Measurements from ENCODE around the gene FGD4.

Gene FGD4

GRCh38 chr12:32560520-32560919 lies 161.2 kb downstream of the FGD4 start:
- TF ChIP-seq TCF12 (IDR thresholded peaks at IDR 0.05; ENCODE audit: low read depth) (no peak), EGR1 (IDR thresholded peaks at IDR 0.05) (no peak), CEBPB (IDR thresholded peaks at IDR 0.05) (no peak), NFIC (IDR thresholded peaks at IDR 0.05) (no peak), TEAD4 (IDR thresholded peaks at IDR 0.05) (no peak), ZBTB7A (IDR thresholded peaks at IDR 0.05; ENCODE audit: low read depth) (no peak), USF1 (IDR thresholded peaks at IDR 0.05) (no peak), EP300 (IDR thresholded peaks at IDR 0.05; ENCODE audit: borderline replicate concordance) (no peak), REST (IDR thresholded peaks at IDR 0.05; ENCODE audit: low read depth) (no peak), FOXM1 (IDR thresholded peaks at IDR 0.05; ENCODE audit: borderline replicate concordance, low read depth) (no peak), CREB1 (IDR thresholded peaks at IDR 0.05; ENCODE audit: low read depth) (no peak), YY1 (IDR thresholded peaks at IDR 0.05; ENCODE audit: low read depth) (no peak), MAX (IDR thresholded peaks at IDR 0.05) (no peak), TAF1 (IDR thresholded peaks at IDR 0.05; ENCODE audit: low read depth) (no peak), RAD21 (IDR thresholded peaks at IDR 0.05; ENCODE audit: low read depth) (no peak)

- no peak for TF ChIP-seq TAF1 (IDR thresholded peaks at IDR 0.05; ENCODE audit: low read depth)
- TF ChIP-seq EP300 (IDR thresholded peaks at IDR 0.05; ENCODE audit: borderline replicate concordance), result no peak
- no peak for TF ChIP-seq YY1 (IDR thresholded peaks at IDR 0.05; ENCODE audit: low read depth)
- no peak for TF ChIP-seq RAD21 (IDR thresholded peaks at IDR 0.05; ENCODE audit: low read depth)
- no peak for TF ChIP-seq NFIC (IDR thresholded peaks at IDR 0.05)
- TF ChIP-seq TEAD4 (IDR thresholded peaks at IDR 0.05), result no peak
- TF ChIP-seq MAX (IDR thresholded peaks at IDR 0.05), result no peak
- TF ChIP-seq CEBPB (IDR thresholded peaks at IDR 0.05), result no peak
- TF ChIP-seq USF1 (IDR thresholded peaks at IDR 0.05), result no peak
- TF ChIP-seq REST (IDR thresholded peaks at IDR 0.05; ENCODE audit: low read depth), result no peak
- no peak for TF ChIP-seq FOXM1 (IDR thresholded peaks at IDR 0.05; ENCODE audit: borderline replicate concordance, low read depth)
- no peak for TF ChIP-seq TCF12 (IDR thresholded peaks at IDR 0.05; ENCODE audit: low read depth)
- no peak for TF ChIP-seq ZBTB7A (IDR thresholded peaks at IDR 0.05; ENCODE audit: low read depth)
- TF ChIP-seq EGR1 (IDR thresholded peaks at IDR 0.05), result no peak
- TF ChIP-seq CREB1 (IDR thresholded peaks at IDR 0.05; ENCODE audit: low read depth), result no peak
Measured at GRCh38 chr12:32561931-32562341, 162.6 kb downstream of the FGD4 start.

GRCh38 chr12:32566663-32567295 lies 167.4 kb downstream of the FGD4 start:
- no peak for TF ChIP-seq RAD21 (IDR thresholded peaks at IDR 0.05; ENCODE audit: low read depth)
- TF ChIP-seq TAF1 (IDR thresholded peaks at IDR 0.05; ENCODE audit: low read depth), result no peak
- TF ChIP-seq EP300 (IDR thresholded peaks at IDR 0.05; ENCODE audit: borderline replicate concordance), result no peak
- TF ChIP-seq CEBPB (IDR thresholded peaks at IDR 0.05), result no peak
- no peak for TF ChIP-seq TCF12 (IDR thresholded peaks at IDR 0.05; ENCODE audit: low read depth)
- no peak for TF ChIP-seq ZBTB7A (IDR thresholded peaks at IDR 0.05; ENCODE audit: low read depth)
- TF ChIP-seq YY1 (IDR thresholded peaks at IDR 0.05; ENCODE audit: low read depth), result no peak
- no peak for TF ChIP-seq USF1 (IDR thresholded peaks at IDR 0.05)
- TF ChIP-seq CREB1 (IDR thresholded peaks at IDR 0.05; ENCODE audit: low read depth), result no peak
- TF ChIP-seq MAX (IDR thresholded peaks at IDR 0.05), result no peak
- no peak for TF ChIP-seq EGR1 (IDR thresholded peaks at IDR 0.05)
- TF ChIP-seq TEAD4 (IDR thresholded peaks at IDR 0.05), result no peak
- TF ChIP-seq FOXM1 (IDR thresholded peaks at IDR 0.05; ENCODE audit: borderline replicate concordance, low read depth), result no peak
- TF ChIP-seq NFIC (IDR thresholded peaks at IDR 0.05), result no peak
- TF ChIP-seq REST (IDR thresholded peaks at IDR 0.05; ENCODE audit: low read depth), result no peak
